ENCODE measurements around the gene PROM2. TPM values are rescaled to one million over a fixed set of nuclear protein-coding genes. Genes with fewer than 3 reads are reported as not detected.
A peak's percentile ranks its signal among the peaks of the same experiment; 100 is the strongest.

The PROM2 gene
- polyA plus RNA-seq, 1 donor (not counting 4 experiments of a cell fraction or from before 2014, with no cell fraction given) = 11.4 TPM

GRCh38 chr2:95238131-95238530 is 36.1 kb upstream of the PROM2 start:
- H3K79me2 ChIP-seq (ENCODE audit: control insufficient read depth, insufficient read depth, low read length) = no peaks in the 10 kb centered on the region
- H2AFZ ChIP-seq (ENCODE audit: control insufficient read depth, low read length) = no peak overlapping the region
- no peaks in the 10 kb centered on the region for H3K4me1 ChIP-seq (ENCODE audit: control insufficient read depth, extremely low read depth, insufficient read depth, low read length)
- H3K36me3 ChIP-seq (ENCODE audit: control insufficient read depth in 2 of 2, extremely low read depth in 1 of 2, insufficient read depth in 2 of 2, low read length in 2 of 2) = no peaks in the 10 kb centered on the region
- dilution Hi-C loops (cut with MboI; ENCODE audit: extremely low pct_ligation_motif_present, low sequenced_read_pairs) = no loop called here
- no peak overlapping the region for H3K4me3 ChIP-seq (ENCODE audit: control insufficient read depth in 2 of 3, extremely low read depth in 1 of 3, insufficient read depth in 2 of 3, low read depth in 1 of 3, low read length in 3 of 3)
- no peaks in the 10 kb centered on the region for H3K9me1 ChIP-seq (ENCODE audit: control insufficient read depth, extremely low read depth, insufficient read depth, low read length)
- H3K9me3 ChIP-seq (ENCODE audit: control insufficient read depth, low read depth, low read length) = no peaks in the 10 kb centered on the region
- H3K9ac ChIP-seq (ENCODE audit: control insufficient read depth, extremely low read depth, insufficient read depth, low read length) = no peak overlapping the region
- FAIRE-seq (no peak), DNase-seq (ENCODE audit: low read depth, low spot score) (no peak)
- no peaks in the 10 kb centered on the region for H3K27me3 ChIP-seq (ENCODE audit: control insufficient read depth, extremely low read depth, insufficient read depth, low read length)
- no peak overlapping the region for H3K4me2 ChIP-seq (ENCODE audit: control insufficient read depth, extremely low read depth, insufficient read depth, low read depth, low read length)
- no peak overlapping the region for H3K27ac ChIP-seq (ENCODE audit: control insufficient read depth, insufficient read depth, low read length)
- TF ChIP-seq EZH2 (IDR thresholded peaks at IDR 0.05; ENCODE audit: low read length) = no peak
- no peak for TF ChIP-seq CTCF (optimal IDR thresholded peaks at IDR 0.05 in 1 of 3, IDR thresholded peaks at IDR 0.05 in 1 of 3, conservative IDR thresholded peaks at IDR 0.05 in 1 of 3; ENCODE audit: extremely low read depth in 1 of 3, insufficient read depth in 2 of 3, low read length in 3 of 3)
- H4K20me1 ChIP-seq (ENCODE audit: control insufficient read depth, extremely low read depth, insufficient read depth, low read length) = no peaks in the 10 kb centered on the region

GRCh38 chr2:95240091-95240490 is 34.2 kb upstream of the PROM2 start:
- H3K4me2 ChIP-seq (ENCODE audit: control insufficient read depth, extremely low read depth, insufficient read depth, low read depth, low read length) = no peak overlapping the region
- no peaks in the 10 kb centered on the region for H3K79me2 ChIP-seq (ENCODE audit: control insufficient read depth, insufficient read depth, low read length)
- no peaks in the 10 kb centered on the region for H3K36me3 ChIP-seq (ENCODE audit: control insufficient read depth in 2 of 2, extremely low read depth in 1 of 2, insufficient read depth in 2 of 2, low read length in 2 of 2)
- H3K4me1 ChIP-seq (ENCODE audit: control insufficient read depth, extremely low read depth, insufficient read depth, low read length) = no peaks in the 10 kb centered on the region
- H3K9ac ChIP-seq (ENCODE audit: control insufficient read depth, extremely low read depth, insufficient read depth, low read length) = no peak overlapping the region
- DNase-seq (ENCODE audit: low read depth, low spot score) = no peak
- no peak for FAIRE-seq
- no peaks in the 10 kb centered on the region for H3K27me3 ChIP-seq (ENCODE audit: control insufficient read depth, extremely low read depth, insufficient read depth, low read length)
- H4K20me1 ChIP-seq (ENCODE audit: control insufficient read depth, extremely low read depth, insufficient read depth, low read length) = no peaks in the 10 kb centered on the region
- TF ChIP-seq CTCF (optimal IDR thresholded peaks at IDR 0.05 in 1 of 3, IDR thresholded peaks at IDR 0.05 in 1 of 3, conservative IDR thresholded peaks at IDR 0.05 in 1 of 3; ENCODE audit: extremely low read depth in 1 of 3, insufficient read depth in 2 of 3, low read length in 3 of 3) (no peak), EZH2 (IDR thresholded peaks at IDR 0.05; ENCODE audit: low read length) (no peak)
- no peak overlapping the region for H3K4me3 ChIP-seq (ENCODE audit: control insufficient read depth in 2 of 3, extremely low read depth in 1 of 3, insufficient read depth in 2 of 3, low read depth in 1 of 3, low read length in 3 of 3)
- no peaks in the 10 kb centered on the region for H3K9me1 ChIP-seq (ENCODE audit: control insufficient read depth, extremely low read depth, insufficient read depth, low read length)
- no peaks in the 10 kb centered on the region for H3K9me3 ChIP-seq (ENCODE audit: control insufficient read depth, low read depth, low read length)
- no peak overlapping the region for H2AFZ ChIP-seq (ENCODE audit: control insufficient read depth, low read length)
- H3K27ac ChIP-seq (ENCODE audit: control insufficient read depth, insufficient read depth, low read length) = peak overlapping the region; percentile 52
- dilution Hi-C loops (cut with MboI; ENCODE audit: extremely low pct_ligation_motif_present, low sequenced_read_pairs) = no loop called here

Data from keratinocyte (primary cell).